H1 (cell line): ENCODE measurements around the gene RDH12. TPM values are rescaled to one million over a fixed set of nuclear protein-coding genes. Genes with fewer than 3 reads are reported as not detected.

ENCODE experiments used
- ASH2L ChIP-seq: fragments of 200-600, 300-600 bp; sonication (generic); IDR thresholded peaks from one replicate; pipeline ENCODE4 v1.7.1; 2017; ENCODE audit warnings: low read length
- FOSL1 ChIP-seq: IDR thresholded peaks from 2 replicates; pipeline ENCODE4 v1.6.1; 2011; ENCODE audit warnings: mild to moderate bottlenecking, low read depth, low read length, moderate library complexity; ENCODE audit not compliant: insufficient read depth
- KDM5A ChIP-seq: fragments of 200-600 bp; IDR thresholded peaks from 2 replicates; pipeline ENCODE4 v1.7.1; 2012; ENCODE audit warnings: mild to moderate bottlenecking, low read length, inconsistent platforms, mixed read lengths
- POLR2A ChIP-seq, 2 experiments: IDR thresholded peaks; 1 replicate in 1 of 2; 2 replicates in 1 of 2; pipeline ENCODE4 v1.6.1; 2011; ENCODE audit warnings: low read depth in 2 of 2, low read length in 2 of 2, mild to moderate bottlenecking in 2 of 2; ENCODE audit errors: control extremely low read depth in 1 of 2
- SAP30 ChIP-seq: fragments of 300-600 bp; sonication (generic); IDR thresholded peaks from 2 replicates; pipeline ENCODE4 v1.7.1; 2012; ENCODE audit warnings: low read length, moderate library complexity, mild to moderate bottlenecking, inconsistent platforms; ENCODE audit not compliant: insufficient read depth, insufficient replicate concordance
- TEAD4 ChIP-seq: IDR thresholded peaks from 2 replicates; pipeline ENCODE4 v1.6.1; 2012; ENCODE audit warnings: low read depth, low read length, inconsistent platforms, mixed read lengths
- polyA plus RNA-seq, 7 experiments: library from polyadenylated mRNA; depleted of rRNA in 3 of 7; stranded (reverse) in 5 of 7; unstranded in 2 of 7; fragments of >200 nt in 5 of 7; fragments of 200-250 nt in 2 of 7; gene quantifications; 1 replicate in 5 of 7; 2 replicates in 1 of 7; 4 replicates in 1 of 7; pipeline versions ENCODE4 v1.2.1 to v1.2.3, GENCODE V29; 2011 to 2013; ENCODE audit warnings: missing spikeins in 2 of 7, mixed read lengths in 2 of 7
- total RNA-seq: library from RNA; stranded (reverse); fragmentation: NEBNext Ultra II Directional; extraction: Animal tissue kit (Norgen Biotek cat#: 25700); gene quantifications from 2 replicates; pipeline ENCODE4 v1.2.1, GENCODE V29; 2021

RDH12 gene
- total and polyA plus RNA-seq, 2 of the 8 experiments (the other 6 are each of a cell fraction or from before 2014, with no cell fraction given): 1.2 to 1.5 TPM

- TF ChIP-seq ASH2L (no peak), POLR2A (IDR thresholded peaks at IDR 0.05; ENCODE audit: control extremely low read depth in 1 of 2, low read depth in 2 of 2, low read length in 2 of 2) (no peak), FOSL1 (no peak), KDM5A (no peak), SAP30 (no peak), TEAD4 (no peak)
Measured at GRCh38 chr14:67762051-67762450, 60.4 kb downstream of the RDH12 start (continued).
